Measurements from ENCODE around the gene OR2AG1.

GRCh38 chr11:6824136-6824823 lies 41.5 kb downstream of the OR2AG1 start:
- TF ChIP-seq RAD21 (IDR thresholded peaks at IDR 0.05; ENCODE audit: low read length), result no peak
- no peak for TF ChIP-seq CTCF (IDR thresholded peaks at IDR 0.05)
- no peak for TF ChIP-seq EP300 (IDR thresholded peaks at IDR 0.05; ENCODE audit: borderline replicate concordance in 1 of 2, low read depth in 1 of 2, low read length in 1 of 2)
